Transverse colon (tissue), 4 donors: ENCODE results near the gene NPLOC4.

Experiments
- EP300 ChIP-seq: sonication (generic); formaldehyde crosslinking; IDR thresholded peaks from one replicate; pipeline ENCODE4 v1.6.1; 2017; ENCODE audit warnings: antibody characterized with exemption, low read depth
- POLR2A ChIP-seq: fragments of 450-650 bp; IDR thresholded peaks from one replicate; pipeline ENCODE4 v1.6.1; 2016; ENCODE audit warnings: antibody characterized with exemption, mild to moderate bottlenecking, moderate library complexity
- POLR2AphosphoS5 ChIP-seq, 3 donors: sonication (generic); formaldehyde crosslinking; IDR thresholded peaks; one replicate each; pipeline ENCODE4 v1.6.1; 2016; ENCODE audit warnings: antibody characterized with exemption in 3 of 3
- TF ChIP-seq, protein P1 (sequence below), 5 experiments: fragments of 200-600 bp in 3 of 5; fragments of 450-650 bp in 2 of 5; sonication (generic) in 3 of 5; IDR thresholded peaks; 1 replicate in 2 of 5; 2 replicates in 3 of 5; pipeline ENCODE4 v1.5.1; 2016 to 2017; ENCODE audit warnings: antibody characterized with exemption in 5 of 5, inconsistent platforms in 3 of 5, mild to moderate bottlenecking in 2 of 5, moderate library complexity in 1 of 5

DNA sequence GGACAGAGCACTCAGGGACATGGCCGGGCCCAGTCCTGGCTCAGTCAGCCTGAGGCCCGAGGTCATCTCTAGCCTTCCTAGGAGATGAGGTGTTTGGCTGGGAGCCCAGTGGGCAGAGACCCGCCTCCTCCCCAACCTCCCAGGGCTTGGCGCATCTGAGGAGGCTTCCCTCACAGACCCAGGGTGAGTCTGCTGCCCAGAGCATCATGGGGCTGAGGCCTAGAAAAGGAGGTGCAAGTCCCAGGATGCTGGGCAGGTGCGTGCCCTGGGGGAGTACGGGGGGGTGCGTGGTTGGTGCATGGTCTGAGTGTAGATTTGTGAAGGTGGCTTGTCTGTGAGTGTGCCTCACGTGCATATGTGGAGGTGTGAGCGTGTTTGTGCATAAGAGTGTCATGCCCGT is 14.8 kb upstream of the NPLOC4 start:
- TF ChIP-seq, protein P1, sequence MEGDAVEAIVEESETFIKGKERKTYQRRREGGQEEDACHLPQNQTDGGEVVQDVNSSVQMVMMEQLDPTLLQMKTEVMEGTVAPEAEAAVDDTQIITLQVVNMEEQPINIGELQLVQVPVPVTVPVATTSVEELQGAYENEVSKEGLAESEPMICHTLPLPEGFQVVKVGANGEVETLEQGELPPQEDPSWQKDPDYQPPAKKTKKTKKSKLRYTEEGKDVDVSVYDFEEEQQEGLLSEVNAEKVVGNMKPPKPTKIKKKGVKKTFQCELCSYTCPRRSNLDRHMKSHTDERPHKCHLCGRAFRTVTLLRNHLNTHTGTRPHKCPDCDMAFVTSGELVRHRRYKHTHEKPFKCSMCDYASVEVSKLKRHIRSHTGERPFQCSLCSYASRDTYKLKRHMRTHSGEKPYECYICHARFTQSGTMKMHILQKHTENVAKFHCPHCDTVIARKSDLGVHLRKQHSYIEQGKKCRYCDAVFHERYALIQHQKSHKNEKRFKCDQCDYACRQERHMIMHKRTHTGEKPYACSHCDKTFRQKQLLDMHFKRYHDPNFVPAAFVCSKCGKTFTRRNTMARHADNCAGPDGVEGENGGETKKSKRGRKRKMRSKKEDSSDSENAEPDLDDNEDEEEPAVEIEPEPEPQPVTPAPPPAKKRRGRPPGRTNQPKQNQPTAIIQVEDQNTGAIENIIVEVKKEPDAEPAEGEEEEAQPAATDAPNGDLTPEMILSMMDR (IDR thresholded peaks at IDR 0.05), result no peak
- no peak for TF ChIP-seq POLR2A
- TF ChIP-seq POLR2AphosphoS5 (IDR thresholded peaks at IDR 0.05), result no peak
- no peak for TF ChIP-seq EP300
